CD4-positive, alpha-beta T cell (primary cell): ENCODE results near the gene SIRPD. TPM values are rescaled to one million over a fixed set of nuclear protein-coding genes. Genes with fewer than 3 reads are reported as not detected.

Experiments
- ATAC-seq: fragments of 200-7000 bp; cut with Tn5 transposase; one replicate; pipeline ENCODE4 v1.10.0; 2022; ENCODE audit warnings: mild to moderate bottlenecking; ENCODE audit not compliant: poor library complexity
- CTCF ChIA-PET: fragments of 350-600 bp; sonication (Branson Sonifier 250); formaldehyde crosslinking; loops from one replicate; lab custom pipeline; 2021; ENCODE audit warnings: antibody characterized with exemption, inconsistent platforms; lab: Charles Lee
- POLR2A ChIA-PET: fragments of 350-600 bp; sonication (Branson Sonifier 250); formaldehyde crosslinking; loops from one replicate; lab custom pipeline; 2021; ENCODE audit warnings: antibody characterized with exemption, inconsistent platforms; lab: Charles Lee
- DNase-seq, 14 experiments: peaks; one replicate each; pipeline ENCODE4 v3.0.0-alpha.2; 2013 to 2020; ENCODE audit warnings: mixed read lengths in 2 of 14
- H3K27ac ChIP-seq, 2 donors: one replicate each; pipeline versions ENCODE4 v1.5.1 to v1.7.0; 2013; ENCODE audit warnings: low read length in 2 of 2, low read depth in 1 of 2, mild to moderate bottlenecking in 1 of 2
- H3K27me3 ChIP-seq, 2 experiments: 1 replicate in 1 of 2; 2 replicates in 1 of 2; pipeline versions ENCODE4 v1.6.1 to v1.7.0; 2013; ENCODE audit warnings: low read length in 2 of 2, control low read depth in 1 of 2, mild to moderate bottlenecking in 1 of 2, moderate library complexity in 1 of 2; ENCODE audit not compliant: insufficient read depth in 2 of 2, control insufficient read depth in 1 of 2
- H3K36me3 ChIP-seq: one replicate; pipeline ENCODE4 v1.6.1; 2013; ENCODE audit warnings: low read length, control low read depth; ENCODE audit not compliant: insufficient read depth
- H3K4me1 ChIP-seq: one replicate; pipeline ENCODE4 v1.6.1; 2013; ENCODE audit warnings: low read length, control low read depth; ENCODE audit not compliant: insufficient read depth
- H3K4me3 ChIP-seq: one replicate; pipeline ENCODE4 v1.5.1; 2013; ENCODE audit warnings: mild to moderate bottlenecking, low read length, moderate library complexity
- H3K9me3 ChIP-seq, 2 experiments: 1 replicate in 1 of 2; 2 replicates in 1 of 2; pipeline versions ENCODE4 v1.6.1 to v1.7.0; 2013; ENCODE audit warnings: low read length in 2 of 2, mild to moderate bottlenecking in 2 of 2, control low read depth in 1 of 2, moderate library complexity in 1 of 2; ENCODE audit not compliant: control insufficient read depth in 1 of 2, insufficient read depth in 1 of 2
- H3K27ac Mint-ChIP-seq: one replicate; pipeline ENCODE4 v1.8.0; 2020; ENCODE audit warnings: mixed read lengths
- H3K27me3 Mint-ChIP-seq: one replicate; pipeline ENCODE4 v1.8.0; 2021; ENCODE audit warnings: mixed read lengths
- H3K36me3 Mint-ChIP-seq: one replicate; pipeline ENCODE4 v1.8.0; 2021; ENCODE audit warnings: low read depth, mixed read lengths
- H3K4me1 Mint-ChIP-seq: one replicate; pipeline ENCODE4 v1.8.0; 2021; ENCODE audit warnings: low read depth, mixed read lengths
- H3K4me3 Mint-ChIP-seq: one replicate; pipeline ENCODE4 v1.8.0; 2020; ENCODE audit warnings: mild to moderate bottlenecking, mixed read lengths
- H3K9me3 Mint-ChIP-seq: one replicate; pipeline ENCODE4 v1.8.0; 2020; ENCODE audit warnings: mixed read lengths
- CTCF ChIP-seq: fragments of 200-600 bp; IDR thresholded peaks from one replicate; pipeline ENCODE4 v1.8.0; 2022; ENCODE audit warnings: antibody characterized with exemption, mild to moderate bottlenecking
- intact Hi-C, 2 experiments: fragments of 100-400 bp; cut with DNase I in 1 of 2; cut with micrococcal nuclease in 1 of 2; formaldehyde crosslinking; loops; one replicate each; pipeline versions ENCODE4 v1.15.1 to v1.9.0; 2023 to 2025; cut with DNase I, micrococcal nuclease
- total RNA-seq, 174 experiments: library from RNA in 2 of 174; stranded (reverse) in 2 of 174; gene quantifications; one replicate each; pipeline ENCODE4 v1.2.3 and lab custom pipeline; 2021 to 2026

Gene SIRPD
- total RNA-seq, 2 experiments from 2014 or later: 0.28 to 0.55 TPM

- H3K4me1 ChIP-seq: no peaks in the 10 kb centered on the region
- H3K27ac ChIP-seq: no peak overlapping the region
- H3K9me3 ChIP-seq: no peaks in the 10 kb centered on the region
- Mint-ChIP-seq H3K27me3 (peaks cover 17% of the 10 kb centered on the region), H3K9me3 (no peaks in the 10 kb centered on the region), H3K36me3 (no peaks in the 10 kb centered on the region), H3K4me3 (no peak overlapping the region), H3K27ac (no peak overlapping the region), H3K4me1 (peaks cover 6% of the 10 kb centered on the region)
- no peak overlapping the region for H3K4me3 ChIP-seq
- intact Hi-C loops: no loop called here
- ChIA-PET CTCF (interaction anchor here (1.1 to 1.4 kb wide), 2 partner anchors 9 kb away, joined by 3 to 5 read pairs; no protein-coding TSS in a partner anchor), POLR2A (no interaction called here)
- H3K36me3 ChIP-seq: no peaks in the 10 kb centered on the region
- peaks cover 0 to 7% of the 10 kb centered on the region in 2 experiments for H3K27me3 ChIP-seq
- no peak for ATAC-seq
- TF ChIP-seq CTCF: no peak
- DNase-seq: no peak
Observed at GRCh38 chr20:1494436-1494835, 63.1 kb downstream of the SIRPD start.

DNA sequence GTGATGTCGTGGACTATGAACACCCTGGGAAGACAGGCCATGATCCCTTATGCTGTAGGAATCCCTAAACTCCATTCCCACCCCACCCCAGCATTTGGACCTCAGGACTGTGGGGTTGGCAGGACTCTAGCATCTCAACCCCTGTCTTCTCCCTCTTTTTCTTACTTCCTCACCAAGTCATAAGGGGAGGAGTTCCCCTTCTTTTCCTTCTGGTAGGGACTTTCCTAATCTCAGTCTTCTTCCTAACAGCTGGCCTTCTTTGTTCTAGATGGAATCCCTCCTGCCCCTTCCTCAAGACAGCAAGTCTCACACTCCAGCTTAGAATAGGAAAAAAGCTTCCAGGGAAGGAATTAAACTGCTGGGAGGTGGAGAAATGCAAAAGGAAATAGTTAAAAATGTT lies 64.0 kb downstream of the SIRPD start:
- intact Hi-C loops: no loop called here
- peaks cover 6% of the 10 kb centered on the region for H3K4me1 Mint-ChIP-seq
- Histone ChIP-seq H3K4me3 (no peak overlapping the region), H3K27me3 (no peaks in the 10 kb centered on the region), H3K4me1 (no peaks in the 10 kb centered on the region), H3K27ac (no peak overlapping the region), H3K36me3 (no peaks in the 10 kb centered on the region), H3K9me3 (no peaks in the 10 kb centered on the region)
- H3K9me3 Mint-ChIP-seq: no peaks in the 10 kb centered on the region
- peaks cover 26% of the 10 kb centered on the region for H3K27me3 Mint-ChIP-seq
- ATAC-seq (no peak), DNase-seq (peak in 1 of 14 experiments; percentile 28)
- CTCF ChIA-PET: interaction anchor here (1.1 kb wide), 1 partner anchor 10 kb away, joined by 5 read pairs; no protein-coding TSS in a partner anchor
- no peak overlapping the region for H3K27ac Mint-ChIP-seq
- H3K36me3 Mint-ChIP-seq: no peaks in the 10 kb centered on the region
- POLR2A ChIA-PET: no interaction called here
- no peak for TF ChIP-seq CTCF
- no peak overlapping the region for H3K4me3 Mint-ChIP-seq

- H3K4me3 Mint-ChIP-seq: no peak overlapping the region
- Histone ChIP-seq H3K27ac (no peak overlapping the region), H3K4me3 (no peak overlapping the region), H3K4me1 (no peaks in the 10 kb centered on the region), H3K9me3 (no peaks in the 10 kb centered on the region), H3K27me3 (no peaks in the 10 kb centered on the region), H3K36me3 (no peaks in the 10 kb centered on the region)
- POLR2A ChIA-PET: no interaction called here
- ATAC-seq (no peak), DNase-seq (peak in 1 of 14 experiments; percentile 11)
- intact Hi-C loops: no loop called here
- H3K27ac Mint-ChIP-seq: no peak overlapping the region
- CTCF ChIA-PET: interaction anchor here (1.2 kb wide), 1 partner anchor 12 kb away, joined by 3 read pairs; no protein-coding TSS in a partner anchor
- H3K4me1 Mint-ChIP-seq: peaks cover 6% of the 10 kb centered on the region
- no peaks in the 10 kb centered on the region for H3K9me3 Mint-ChIP-seq
- no peak for TF ChIP-seq CTCF
- no peaks in the 10 kb centered on the region for H3K36me3 Mint-ChIP-seq
- H3K27me3 Mint-ChIP-seq: peaks cover 33% of the 10 kb centered on the region
Observed at GRCh38 chr20:1491860-1492642, 65.5 kb downstream of the SIRPD start.
